ENCODE measurements around the gene PEX12. TPM values are rescaled to one million over a fixed set of nuclear protein-coding genes. Genes with fewer than 3 reads are reported as not detected.

Gene PEX12
- total RNA-seq, 2 experiments from 2014 or later, result 3.8 to 4.5 TPM

GRCh38 chr17:35603674-35604073 lies 25.3 kb upstream of the PEX12 start:
- ChIA-PET POLR2A (interaction anchor here (0.6 to 1.7 kb wide), 4 partner anchors 15 to 225 kb away, joined by 3 to 5 read pairs (median 4); partner anchors contain the start of genes PEX12 and SLFN12L), CTCF (interaction anchor here (1.4 to 1.5 kb wide), 2 partner anchors 8 to 10 kb away, joined by 3 to 7 read pairs; no protein-coding TSS in a partner anchor)
- Mint-ChIP-seq H3K27me3 (no peaks in the 10 kb centered on the region), H3K4me3 (no peak overlapping the region), H3K36me3 (ENCODE audit: low read depth) (peaks cover 69% of the 10 kb centered on the region), H3K27ac (no peak overlapping the region), H3K9me3 (no peaks in the 10 kb centered on the region), H3K4me1 (peaks cover 2% of the 10 kb centered on the region)
- no peak for DNase-seq

GRCh38 chr17:35597604-35598003 lies 19.2 kb upstream of the PEX12 start:
- POLR2A ChIA-PET, result interaction anchor here (1.3 kb wide), 1 partner anchor 9 kb away, joined by 5 read pairs; no protein-coding TSS in a partner anchor
- peaks cover 79% of the 10 kb centered on the region for H3K36me3 Mint-ChIP-seq (ENCODE audit: low read depth)
- CTCF ChIA-PET, result interaction anchor here (1.3 kb wide), 1 partner anchor 14 kb away, joined by 3 read pairs; no protein-coding TSS in a partner anchor

GRCh38 chr17:35596530-35597233 lies 18.3 kb upstream of the PEX12 start:
- DNase-seq, result no peak
- Mint-ChIP-seq H3K4me1 (peaks cover 5% of the 10 kb centered on the region), H3K4me3 (no peak overlapping the region), H3K9me3 (no peaks in the 10 kb centered on the region), H3K27ac (no peak overlapping the region), H3K27me3 (no peaks in the 10 kb centered on the region), H3K36me3 (ENCODE audit: low read depth) (peaks cover 71% of the 10 kb centered on the region)
- ChIA-PET CTCF (interaction anchor here (0.7 to 1.3 kb wide), 3 partner anchors 11 to 364 kb away, joined by 3 read pairs; no protein-coding TSS in a partner anchor), POLR2A (no interaction called here)

More at GRCh38 chr17:35597604-35598003, 19.2 kb upstream of the PEX12 start:
- H3K4me3 Mint-ChIP-seq, result no peak overlapping the region
- H3K27me3 Mint-ChIP-seq, result no peaks in the 10 kb centered on the region
- no peak overlapping the region for H3K27ac Mint-ChIP-seq
- DNase-seq, result no peak
- peaks cover 4% of the 10 kb centered on the region for H3K4me1 Mint-ChIP-seq
- no peaks in the 10 kb centered on the region for H3K9me3 Mint-ChIP-seq

- POLR2A ChIA-PET, result interaction anchor here (1.0 kb wide), 1 partner anchor 18 kb away, joined by 4 read pairs; the partner anchor contains the start of gene PEX12
- no peaks in the 10 kb centered on the region for H3K27me3 Mint-ChIP-seq
These were observed 17.7 kb upstream of the PEX12 start for GRCh38 chr17:35596072-35596471.

GRCh38 chr17:35588196-35588920 lies 10.0 kb upstream of the PEX12 start:
- Mint-ChIP-seq H3K9me3 (no peaks in the 10 kb centered on the region), H3K27me3 (peaks cover 11% of the 10 kb centered on the region), H3K4me1 (peaks cover 38% of the 10 kb centered on the region), H3K4me3 (peak overlapping the region; percentile 96), H3K36me3 (ENCODE audit: low read depth) (peaks cover 15% of the 10 kb centered on the region), H3K27ac (peak overlapping the region; percentile 97)
- ChIA-PET POLR2A (interaction anchor here (0.6 to 7.1 kb wide), 19 partner anchors 10 to 417 kb away, joined by 3 to 166 read pairs (median 5); partner anchors contain the start of genes PEX12, SLFN11, SLFN12L and SLFN5), CTCF (interaction anchor here (0.9 to 3.2 kb wide), 9 partner anchors 10 to 276 kb away, joined by 3 to 16 read pairs (median 5); partner anchors contain the start of genes PEX12 and TAF15)
- no peak for DNase-seq

More at GRCh38 chr17:35596072-35596471, 17.7 kb upstream of the PEX12 start:
- no peak for DNase-seq
- Mint-ChIP-seq H3K27ac (no peak overlapping the region), H3K9me3 (no peaks in the 10 kb centered on the region), H3K4me1 (peaks cover 7% of the 10 kb centered on the region), H3K36me3 (ENCODE audit: low read depth) (peaks cover 66% of the 10 kb centered on the region), H3K4me3 (no peak overlapping the region)
- CTCF ChIA-PET, result interaction anchor here (0.7 kb wide), 2 partner anchors 11 to 363 kb away, joined by 3 read pairs; no protein-coding TSS in a partner anchor

GRCh38 chr17:35587074-35587961 lies 8.9 kb upstream of the PEX12 start, which contains the start of gene AP2B1:
TSS of gene AP2B1 (plus strand) at chr17:35587322. CDS start at chr17:35594031, 6,709 bp downstream.
- DNase-seq, result peak; percentile 98
- ChIA-PET CTCF (interaction anchor here (1.8 kb wide), 1 partner anchor 9 kb away, joined by 13 read pairs; the partner anchor contains the start of gene PEX12), POLR2A (interaction anchor here (0.7 to 7.1 kb wide), 16 partner anchors 10 to 373 kb away, joined by 3 to 166 read pairs (median 8); partner anchors contain the start of genes PEX12, SLFN12L, SLFN5 and TAF15)
- Mint-ChIP-seq H3K36me3 (ENCODE audit: low read depth) (peaks cover 11% of the 10 kb centered on the region), H3K9me3 (no peaks in the 10 kb centered on the region), H3K4me1 (peaks cover 38% of the 10 kb centered on the region), H3K27me3 (peaks cover 11% of the 10 kb centered on the region), H3K4me3 (peak within 1 kb of the TSS; percentile 96), H3K27ac (peak within 1 kb of the TSS; percentile 97)

- Mint-ChIP-seq H3K4me3 (peak overlapping the region; percentile 96), H3K9me3 (no peaks in the 10 kb centered on the region), H3K27ac (peak overlapping the region; percentile 97), H3K4me1 (peaks cover 36% of the 10 kb centered on the region), H3K27me3 (peaks cover 11% of the 10 kb centered on the region), H3K36me3 (ENCODE audit: low read depth) (peaks cover 11% of the 10 kb centered on the region)
- DNase-seq, result no peak
- ChIA-PET POLR2A (interaction anchor here (0.7 to 7.1 kb wide), 14 partner anchors 9 to 372 kb away, joined by 3 to 166 read pairs (median 9); partner anchors contain the start of genes PEX12, SLFN11, SLFN12L and SLFN5), CTCF (interaction anchor here (1.8 kb wide), 1 partner anchor 9 kb away, joined by 13 read pairs; the partner anchor contains the start of gene PEX12)
These were observed 8.2 kb upstream of the PEX12 start for GRCh38 chr17:35586569-35587073.

GRCh38 chr17:35584061-35584460 lies 5.7 kb upstream of the PEX12 start:
- H3K4me3 Mint-ChIP-seq, result no peak overlapping the region
- CTCF ChIA-PET, result no interaction called here
- H3K4me1 Mint-ChIP-seq, result peaks cover 25% of the 10 kb centered on the region
- no peak overlapping the region for H3K27ac Mint-ChIP-seq
- no peak for DNase-seq
- peaks cover 5% of the 10 kb centered on the region for H3K36me3 Mint-ChIP-seq (ENCODE audit: low read depth)
- peaks cover 11% of the 10 kb centered on the region for H3K27me3 Mint-ChIP-seq
- POLR2A ChIA-PET, result no interaction called here
- no peaks in the 10 kb centered on the region for H3K9me3 Mint-ChIP-seq

GRCh38 chr17:35578929-35579432 lies 610 bp upstream of the PEX12 start:
- Mint-ChIP-seq H3K27ac (peak overlapping the region; percentile 94), H3K4me1 (peaks cover 29% of the 10 kb centered on the region), H3K9me3 (no peaks in the 10 kb centered on the region), H3K4me3 (peak overlapping the region; percentile 94), H3K36me3 (ENCODE audit: low read depth) (peaks cover 12% of the 10 kb centered on the region), H3K27me3 (peaks cover 4% of the 10 kb centered on the region)
- DNase-seq, result no peak
- ChIA-PET CTCF (interaction anchor here (0.8 to 2.4 kb wide), 13 partner anchors 8 to 230 kb away, joined by 3 to 13 read pairs (median 5); partner anchors contain the start of genes AP2B1, SLFN12L, SLFN14 and TAF15), POLR2A (interaction anchor here (0.8 to 6.3 kb wide), 26 partner anchors 10 to 557 kb away, joined by 3 to 166 read pairs (median 5); partner anchors contain the start of genes AP2B1, NLE1, RAD51D and SLFN11)

GRCh38 chr17:35577830-35578196 lies 558 bp downstream of the PEX12 start:
- ChIA-PET CTCF (interaction anchor here (0.6 to 2.4 kb wide), 9 partner anchors 7 to 246 kb away, joined by 3 to 13 read pairs (median 6); partner anchors contain the start of genes AP2B1, SLFN14 and TAF15), POLR2A (interaction anchor here (0.7 to 6.3 kb wide), 21 partner anchors 10 to 514 kb away, joined by 3 to 166 read pairs (median 8); partner anchors contain the start of genes AP2B1, RFFL, SLFN11 and SLFN12L)
- Mint-ChIP-seq H3K4me1 (peaks cover 29% of the 10 kb centered on the region), H3K9me3 (no peaks in the 10 kb centered on the region), H3K4me3 (peak overlapping the region; percentile 94), H3K27me3 (no peaks in the 10 kb centered on the region), H3K27ac (peak overlapping the region; percentile 94), H3K36me3 (ENCODE audit: low read depth) (peaks cover 12% of the 10 kb centered on the region)
- no peak for DNase-seq

GRCh38 chr17:35575759-35576158 lies 2.6 kb downstream of the PEX12 start:
- no peak overlapping the region for H3K4me3 Mint-ChIP-seq
- POLR2A ChIA-PET, result interaction anchor here (0.7 to 6.3 kb wide), 2 partner anchors 13 to 495 kb away, joined by 3 to 166 read pairs; partner anchors contain the start of gene AP2B1
- H3K27me3 Mint-ChIP-seq, result no peaks in the 10 kb centered on the region
- peaks cover 12% of the 10 kb centered on the region for H3K36me3 Mint-ChIP-seq (ENCODE audit: low read depth)
- H3K9me3 Mint-ChIP-seq, result no peaks in the 10 kb centered on the region
- H3K27ac Mint-ChIP-seq, result no peak overlapping the region
- H3K4me1 Mint-ChIP-seq, result peaks cover 29% of the 10 kb centered on the region
- DNase-seq, result no peak
- CTCF ChIA-PET, result interaction anchor here (1.0 to 1.4 kb wide), 3 partner anchors 10 to 36 kb away, joined by 3 read pairs; no protein-coding TSS in a partner anchor
